Nucleus accumbens (tissue), 56 donors: ENCODE measurements around the gene LEPROT.
"Not testable (repeated sequence)": the region's sequence is repeated elsewhere in the genome, so short reads cannot be mapped to it uniquely, and the experiment has no call there.

Source experiments
- DNase-seq, 56 donors: peaks; one replicate each; lab custom pipeline; 2025; lab: John Stamatoyannopoulos, UW

Gene LEPROT, protein sequence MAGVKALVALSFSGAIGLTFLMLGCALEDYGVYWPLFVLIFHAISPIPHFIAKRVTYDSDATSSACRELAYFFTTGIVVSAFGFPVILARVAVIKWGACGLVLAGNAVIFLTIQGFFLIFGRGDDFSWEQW

DNA sequence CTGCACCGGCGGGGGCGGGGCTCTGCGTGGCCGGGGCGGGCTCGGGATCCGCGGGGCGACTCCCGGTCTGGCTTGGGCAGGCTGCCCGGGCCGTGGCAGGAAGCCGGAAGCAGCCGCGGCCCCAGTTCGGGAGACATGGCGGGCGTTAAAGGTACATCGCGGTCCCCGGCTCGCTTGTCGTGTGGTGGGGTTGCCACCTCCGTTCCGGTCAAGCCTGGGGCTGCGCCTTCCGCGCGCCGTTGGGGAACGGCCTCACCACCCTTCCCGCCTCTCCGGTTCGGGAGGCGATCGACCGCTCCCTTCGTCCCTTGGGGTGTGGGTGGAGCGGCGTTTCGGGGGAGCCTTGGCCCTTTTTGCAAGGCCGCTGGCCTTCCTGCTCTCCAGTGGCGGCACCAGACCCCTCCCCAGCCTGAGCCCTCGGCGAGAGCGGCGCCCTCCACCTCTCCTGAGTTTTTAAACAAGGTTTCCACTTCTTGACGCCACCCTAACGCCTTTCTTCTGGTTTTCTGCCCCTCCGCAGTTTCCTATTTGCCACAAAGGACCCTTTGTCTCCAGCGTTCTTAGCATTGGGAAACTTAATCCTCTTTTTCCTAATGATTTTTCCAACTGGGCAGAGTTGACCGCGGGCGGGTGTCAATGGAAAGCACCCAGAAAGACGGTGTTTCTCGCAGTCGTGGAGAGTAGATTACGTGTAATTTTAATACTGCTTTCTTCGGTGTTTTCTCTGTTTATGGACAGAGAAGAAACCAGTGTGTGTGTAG lies at the start of gene LEPROT, which contains the start of gene LEPR:
TSS of gene LEPROT (plus strand) at position 79 of the 761 bp plus-strand sequence. CDS start at position 136, 57 bp downstream.
TSS of gene LEPR (plus strand) at position 79 of the 761 bp plus-strand sequence. CDS start 144,898 bp downstream, outside the sequence.
- DNase-seq = peak in 4 of 56 donors; percentile 31 to 98 (median 50)

DNA sequence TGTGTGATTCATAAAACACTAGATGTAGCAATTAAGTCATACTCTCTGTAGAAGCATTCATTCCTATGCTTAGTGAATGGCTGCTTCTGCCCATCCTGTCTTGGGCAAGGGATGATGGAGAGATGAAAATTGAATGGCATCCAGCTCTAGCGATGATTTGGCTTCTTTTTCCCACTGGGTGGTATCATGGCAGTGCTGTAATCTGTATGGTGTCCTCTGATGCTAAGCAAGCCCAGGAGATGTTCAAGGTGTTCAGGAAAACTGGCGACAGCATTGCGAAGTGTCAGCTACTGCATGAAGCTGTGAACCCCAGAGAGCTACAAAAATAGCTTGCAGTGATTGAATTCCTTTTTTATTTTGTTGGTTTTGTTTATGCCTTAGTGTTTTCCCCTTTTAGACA lies 48.9 kb upstream of the LEPROT start:
- DNase-seq = peak in 2 of 56 donors; percentile 4

DNA sequence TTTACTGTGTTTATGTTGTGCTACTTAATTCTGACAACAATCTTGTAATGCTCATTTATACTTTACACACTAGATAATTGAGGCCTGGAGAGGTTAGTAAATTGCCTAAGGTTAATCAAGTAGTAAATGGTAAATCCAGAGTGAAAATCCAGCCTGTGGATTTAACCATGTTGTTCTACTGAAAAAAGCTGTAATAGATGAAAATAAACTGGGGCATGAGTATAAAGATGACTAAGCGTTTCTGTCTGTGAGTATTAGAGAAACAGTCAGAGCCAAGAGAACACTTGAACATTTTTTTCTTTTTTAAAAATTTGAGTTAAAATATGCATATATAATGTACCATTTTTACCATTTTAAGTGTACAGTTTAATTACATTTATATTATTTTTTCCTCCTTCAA lies 47.9 kb upstream of the LEPROT start:
- no peak for DNase-seq

DNA sequence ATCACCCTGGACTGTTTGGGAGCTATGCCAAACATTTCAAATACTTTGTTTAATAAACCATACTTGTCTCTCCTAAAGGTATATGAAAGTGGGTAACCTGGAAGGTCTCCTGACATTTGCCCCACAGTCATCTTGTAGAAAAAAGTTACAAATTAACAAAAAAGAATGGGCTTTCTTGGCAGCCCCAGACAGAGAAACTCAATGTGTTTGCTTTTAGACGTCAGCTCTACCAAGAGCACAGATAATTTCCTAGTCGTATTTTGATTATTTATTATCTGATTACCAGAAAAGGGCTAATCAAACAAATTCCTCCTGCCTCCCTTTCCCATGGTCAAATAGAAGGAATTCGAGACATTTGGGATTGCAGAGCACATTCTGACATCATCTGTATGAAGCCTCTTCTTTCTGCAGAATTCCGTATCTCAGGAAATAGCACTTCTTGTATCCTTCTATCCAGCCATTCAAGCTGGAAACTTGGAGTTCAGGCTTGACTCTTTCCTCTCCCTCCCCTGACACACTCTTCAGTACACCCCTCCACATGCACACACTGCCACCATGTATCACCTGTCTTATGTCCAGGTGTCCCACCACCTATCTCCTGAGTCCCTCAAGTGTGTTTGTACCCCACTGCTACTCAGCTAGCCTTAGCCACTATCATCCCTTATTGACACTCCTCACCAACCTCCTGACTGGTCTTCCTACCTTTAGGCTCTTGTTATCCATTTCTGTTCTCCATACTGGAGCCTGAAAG lies 42.8 kb upstream of the LEPROT start:
- DNase-seq = no peak

DNA sequence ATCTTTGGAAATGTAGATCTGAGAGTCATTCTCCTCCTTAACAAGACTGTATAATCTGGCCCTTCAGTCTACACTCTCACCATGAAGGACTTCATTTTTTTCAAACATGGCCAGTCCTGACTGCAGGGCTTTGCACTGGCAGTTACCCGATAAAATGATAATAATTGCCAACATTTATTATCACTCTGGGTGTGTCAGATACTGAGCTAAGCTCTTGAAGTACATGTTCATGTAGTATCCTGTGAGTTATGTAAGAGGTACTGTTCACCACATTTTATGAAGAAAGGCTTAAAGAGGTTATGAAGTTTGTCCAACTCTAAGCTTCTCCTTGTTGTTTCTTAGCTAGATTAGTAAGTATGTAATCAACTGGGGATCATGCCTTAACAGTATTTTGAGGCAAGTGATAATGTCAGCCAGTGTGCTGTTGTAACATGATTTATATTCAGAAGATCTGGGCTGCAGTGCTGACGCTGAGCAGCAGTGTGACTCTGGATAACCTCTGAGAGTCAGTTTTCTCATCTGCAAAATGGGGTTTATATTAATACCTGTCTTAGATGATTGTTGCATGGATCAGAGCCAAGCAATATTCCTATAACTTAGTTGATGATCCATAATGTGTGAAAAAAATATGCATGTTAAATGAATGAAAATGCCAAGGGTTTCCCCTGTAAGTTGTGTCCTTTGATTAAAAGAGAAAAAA lies 42.1 kb upstream of the LEPROT start:
- DNase-seq = no peak

DNA sequence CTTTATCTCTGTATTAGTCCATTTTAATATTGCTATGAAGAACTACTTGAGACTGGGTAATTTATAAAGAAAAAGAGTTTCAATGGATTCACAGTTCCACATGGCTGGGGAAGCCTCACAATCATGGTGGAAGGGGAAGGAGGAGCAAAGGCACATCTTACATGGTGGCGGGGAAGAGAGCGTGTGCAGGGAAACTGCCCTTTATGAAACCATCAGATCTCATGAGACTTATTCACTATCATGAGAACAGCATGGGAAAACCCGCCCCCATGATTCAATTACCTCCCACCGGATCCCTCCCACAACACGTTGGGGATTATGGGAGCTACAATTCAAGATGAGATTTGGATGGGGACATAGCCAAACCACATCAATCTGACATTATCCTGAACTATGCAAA lies 36.0 kb upstream of the LEPROT start:
- not testable (repeated sequence) for DNase-seq

DNA sequence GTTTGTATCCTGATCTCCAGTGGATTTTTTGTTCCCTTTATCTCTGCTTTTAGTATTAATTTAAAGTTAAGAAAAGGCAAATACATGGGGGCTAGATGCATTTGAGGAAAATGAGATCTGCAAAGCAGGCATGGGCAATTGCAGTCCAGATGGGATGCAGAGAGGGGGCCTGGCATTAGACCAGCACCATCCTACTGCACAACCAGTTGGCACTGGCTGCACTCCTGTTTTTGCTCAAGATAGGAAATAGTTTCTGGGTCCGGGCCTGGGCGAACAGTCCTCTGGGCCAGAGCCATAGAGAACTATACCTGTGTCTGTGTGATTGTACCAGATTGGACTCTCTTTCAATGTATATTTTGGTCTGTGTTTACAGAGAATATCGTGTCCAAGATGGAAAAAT lies 34.0 kb upstream of the LEPROT start:
- DNase-seq = no peak

DNA sequence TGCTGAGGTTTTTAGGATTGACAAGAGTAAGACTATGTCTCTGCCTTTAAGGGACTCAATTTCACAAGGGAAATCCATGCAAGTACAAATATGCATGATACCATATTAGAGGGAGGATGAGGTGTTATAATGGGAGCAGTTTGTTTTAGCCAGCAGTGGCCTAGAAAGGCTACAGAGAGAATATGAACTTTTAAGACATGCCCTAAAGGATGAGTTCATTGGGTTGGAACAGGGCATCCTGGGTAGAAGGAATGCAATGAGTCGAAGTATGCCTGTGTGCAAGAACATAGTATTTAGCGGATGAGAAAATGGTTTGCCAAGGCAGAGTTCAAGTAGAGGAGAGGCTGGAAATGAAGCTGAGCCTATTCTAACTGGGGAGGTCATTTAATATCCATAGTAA lies 32.6 kb upstream of the LEPROT start:
- DNase-seq = no peak

DNA sequence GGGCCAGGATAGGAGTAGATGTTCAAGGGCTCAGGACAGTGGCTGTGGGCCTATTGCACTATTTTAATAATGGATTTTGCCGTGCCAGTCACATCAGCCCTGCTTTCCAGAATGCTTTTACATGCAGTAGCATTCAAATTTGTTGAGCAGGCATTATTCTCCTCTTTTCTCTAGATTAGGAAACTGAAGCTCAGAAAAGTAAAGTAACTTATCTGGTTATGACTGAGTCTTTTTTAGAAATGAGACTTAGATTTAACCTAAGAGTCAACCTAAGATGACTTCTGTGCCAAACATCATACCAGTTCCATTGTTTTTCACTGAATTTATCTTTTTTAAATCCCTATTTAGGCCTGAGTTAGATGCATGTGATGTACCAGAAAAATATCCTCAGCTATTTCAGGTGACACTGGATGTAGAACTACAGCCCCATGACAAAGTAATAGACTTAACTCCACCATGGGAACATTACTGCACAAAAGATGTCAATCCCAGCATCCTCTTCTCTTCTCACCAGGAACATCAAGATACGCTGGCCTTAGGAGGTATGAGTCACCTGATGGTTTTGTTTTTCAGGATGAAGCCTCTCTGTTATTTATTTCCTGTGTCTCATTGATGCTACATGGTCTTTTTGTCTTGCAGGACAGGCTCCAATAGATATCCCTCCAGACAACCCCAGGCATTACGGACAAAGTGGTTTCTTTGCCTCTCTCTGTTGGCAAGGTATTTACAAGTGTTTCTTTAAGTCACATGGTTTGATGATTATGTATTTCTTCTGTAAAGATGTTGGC lies 31.4 kb upstream of the LEPROT start:
- DNase-seq = no peak

DNA sequence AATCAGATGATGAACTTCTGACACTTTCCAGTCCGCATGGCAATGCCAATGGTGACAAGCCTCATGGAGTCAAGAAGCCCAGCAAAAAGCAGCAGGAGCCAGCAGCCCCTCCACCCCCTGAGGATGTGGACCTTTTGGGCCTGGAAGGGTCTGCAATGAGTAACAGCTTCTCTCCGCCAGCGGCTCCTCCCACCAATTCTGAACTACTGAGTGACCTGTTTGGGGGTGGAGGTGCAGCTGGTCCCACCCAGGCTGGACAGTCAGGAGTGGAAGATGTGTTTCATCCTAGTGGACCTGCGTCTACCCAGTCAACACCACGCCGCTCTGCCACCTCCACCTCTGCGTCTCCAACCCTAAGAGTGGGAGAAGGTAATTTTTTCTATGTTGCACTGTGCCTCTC lies 28.0 kb upstream of the LEPROT start:
- no peak for DNase-seq

DNA sequence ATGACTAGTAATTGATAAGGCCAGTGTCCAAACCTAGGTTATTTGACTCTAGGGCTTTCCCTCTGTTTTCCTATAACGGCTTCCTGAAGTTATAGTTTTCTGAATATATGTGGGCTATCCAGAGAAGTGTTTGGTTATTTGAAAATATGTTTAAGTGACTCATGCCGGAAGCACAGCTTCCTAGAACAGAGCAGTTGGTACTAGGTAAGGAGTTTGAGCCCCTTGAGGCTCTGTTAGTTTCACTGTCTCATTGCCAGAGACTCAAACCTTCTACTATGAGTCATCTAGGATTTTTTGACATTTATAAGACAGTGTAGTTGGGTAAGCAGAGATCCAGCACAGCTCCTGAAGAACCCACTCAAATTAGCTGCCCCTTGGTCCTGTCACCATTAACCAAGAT lies 27.1 kb upstream of the LEPROT start:
- no peak for DNase-seq

DNA sequence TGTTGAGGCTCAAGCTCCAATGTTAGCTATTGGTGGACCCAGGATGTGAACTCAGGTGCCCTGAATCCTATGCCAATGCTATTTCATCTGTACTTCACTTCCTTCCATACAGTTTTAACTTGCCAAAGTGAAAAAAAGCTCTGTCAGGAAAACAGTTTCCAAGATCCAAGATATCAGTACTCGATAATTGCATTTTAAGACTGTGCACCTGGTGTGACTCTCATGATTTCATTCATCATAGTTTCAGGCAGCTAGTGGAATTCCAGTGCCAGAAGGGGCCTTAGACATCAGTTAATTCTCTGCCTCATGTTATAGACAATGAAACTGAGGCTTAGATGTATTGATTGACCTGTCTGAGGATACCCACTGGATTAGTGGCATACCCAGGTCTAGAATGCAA lies 26.5 kb upstream of the LEPROT start:
- DNase-seq = no peak

DNA sequence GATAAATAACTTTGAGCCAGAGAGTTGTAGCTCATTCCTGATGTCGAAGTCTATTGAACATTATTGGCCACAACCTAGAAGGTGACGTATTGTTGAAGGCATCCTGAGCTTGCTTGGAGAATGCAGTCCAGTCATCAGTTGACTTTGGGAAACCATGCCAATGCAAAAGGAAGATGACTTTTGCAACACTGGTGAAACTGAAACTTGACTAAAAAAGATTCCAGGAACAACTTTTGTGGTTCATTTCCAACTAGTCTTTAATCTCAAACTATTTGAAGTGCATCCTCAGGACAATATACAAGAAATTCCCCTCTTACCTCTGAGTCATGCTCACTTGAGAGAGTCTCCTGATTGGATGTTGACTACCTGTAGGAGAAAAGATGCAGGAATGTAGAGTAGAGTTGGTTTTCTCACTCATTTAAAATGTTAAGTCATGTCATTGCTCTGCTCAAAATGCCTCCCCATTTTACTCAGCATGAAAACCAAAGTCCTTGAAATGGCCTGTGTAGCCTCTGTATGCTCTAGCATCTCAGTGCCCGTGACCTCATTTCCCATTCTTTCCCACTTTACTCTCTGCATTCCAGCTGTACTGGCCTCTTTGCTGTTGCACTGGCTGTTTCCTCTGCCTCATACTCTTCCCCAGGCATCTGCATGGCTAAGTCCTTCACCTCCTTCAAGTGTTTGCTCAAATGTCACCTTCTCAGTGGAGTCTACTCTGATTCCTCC lies 24.4 kb upstream of the LEPROT start:
- DNase-seq = no peak

DNA sequence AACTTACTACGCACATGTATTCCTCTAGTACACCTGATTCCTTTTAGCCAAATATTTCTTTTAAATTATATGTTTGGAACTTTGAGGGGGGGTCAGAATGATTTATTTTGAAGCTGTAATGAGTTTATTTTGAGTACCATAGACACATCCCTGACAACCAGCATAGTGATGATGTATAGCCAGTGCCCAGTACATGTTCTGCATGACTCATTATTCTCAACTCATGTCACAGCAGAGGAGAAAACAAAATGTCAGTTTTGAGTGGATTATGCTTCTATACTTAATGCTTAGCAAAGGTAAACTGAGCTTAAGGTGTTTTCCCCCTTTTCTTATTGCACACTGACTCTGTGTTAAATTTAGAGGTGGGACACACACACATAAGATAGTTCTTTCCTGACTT lies 22.4 kb upstream of the LEPROT start:
- no peak for DNase-seq

DNA sequence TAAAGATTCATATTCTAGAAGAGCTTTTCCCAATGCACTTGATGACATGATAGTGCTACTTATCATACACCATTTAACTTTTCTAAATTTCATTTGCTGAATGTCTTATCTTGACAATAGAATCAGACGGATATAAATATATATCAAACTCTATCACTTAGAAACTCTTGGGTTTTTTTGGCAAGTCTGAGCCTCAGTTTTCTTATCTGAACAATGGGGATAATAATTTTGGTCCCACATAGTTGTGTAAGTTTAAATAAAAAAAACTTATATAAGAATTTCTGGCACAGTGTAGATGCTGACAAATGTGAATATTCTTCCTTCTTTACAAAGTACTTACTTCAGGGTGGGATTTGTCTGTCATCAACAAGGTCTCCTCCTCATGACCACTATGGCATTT lies 21.5 kb upstream of the LEPROT start:
- DNase-seq = no peak

DNA sequence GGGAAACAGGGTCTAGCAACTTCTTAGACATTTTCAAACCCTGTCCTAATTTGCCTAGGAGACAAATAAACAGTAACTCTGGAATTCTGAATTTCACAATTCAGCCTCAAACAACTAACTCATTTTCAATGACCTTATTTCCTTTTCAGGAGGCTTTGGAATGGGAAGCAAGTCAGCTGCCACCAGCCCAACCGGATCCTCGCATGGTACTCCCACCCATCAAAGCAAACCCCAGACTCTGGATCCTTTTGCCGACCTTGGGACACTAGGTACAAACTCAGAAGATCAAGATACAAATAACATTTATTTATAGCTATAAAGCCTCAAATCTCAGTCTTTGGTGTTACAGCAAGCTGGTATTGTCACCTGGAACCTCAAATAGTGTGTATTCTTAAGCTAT lies 18.9 kb upstream of the LEPROT start:
- DNase-seq = peak in 7 of 56 donors; percentile 1 to 15 (median 7)

DNA sequence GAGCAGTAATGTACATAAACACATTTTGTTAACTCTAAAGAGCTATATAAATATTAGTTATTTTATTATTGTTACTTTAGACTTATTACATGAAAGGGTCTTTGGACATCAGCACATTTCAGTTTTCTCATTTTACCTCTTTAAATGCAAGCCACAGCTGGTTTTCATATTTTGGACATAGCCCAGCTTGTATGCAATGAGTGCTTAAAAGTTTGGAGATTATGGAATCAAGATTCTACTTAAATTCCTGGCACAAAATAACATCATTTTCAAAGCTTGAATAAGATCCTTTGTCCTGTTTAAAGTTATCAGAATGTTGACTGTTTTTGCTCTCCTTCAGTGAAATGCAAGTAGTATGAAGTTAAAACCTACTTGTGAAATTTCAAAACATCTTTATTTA lies 15.5 kb upstream of the LEPROT start:
- DNase-seq = no peak

DNA sequence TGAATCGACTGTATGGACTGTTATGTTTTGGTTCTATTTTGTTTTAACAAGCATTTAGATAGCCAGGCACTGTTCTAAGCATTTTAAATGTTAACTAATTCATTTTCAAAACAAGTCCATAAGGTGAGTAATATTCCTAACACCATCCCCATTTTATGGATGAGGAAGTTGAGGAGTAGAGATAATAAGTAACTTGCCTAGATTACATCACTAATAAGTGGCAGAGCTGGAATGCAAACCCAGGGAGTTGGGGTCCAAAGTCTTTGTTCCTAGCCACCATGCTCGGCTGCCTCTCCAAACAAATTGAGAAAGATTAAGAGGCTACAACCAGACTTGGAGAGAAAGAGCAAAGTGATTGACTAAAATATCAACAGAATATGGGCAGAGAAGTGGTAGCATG lies 12.6 kb upstream of the LEPROT start:
- DNase-seq = no peak

DNA sequence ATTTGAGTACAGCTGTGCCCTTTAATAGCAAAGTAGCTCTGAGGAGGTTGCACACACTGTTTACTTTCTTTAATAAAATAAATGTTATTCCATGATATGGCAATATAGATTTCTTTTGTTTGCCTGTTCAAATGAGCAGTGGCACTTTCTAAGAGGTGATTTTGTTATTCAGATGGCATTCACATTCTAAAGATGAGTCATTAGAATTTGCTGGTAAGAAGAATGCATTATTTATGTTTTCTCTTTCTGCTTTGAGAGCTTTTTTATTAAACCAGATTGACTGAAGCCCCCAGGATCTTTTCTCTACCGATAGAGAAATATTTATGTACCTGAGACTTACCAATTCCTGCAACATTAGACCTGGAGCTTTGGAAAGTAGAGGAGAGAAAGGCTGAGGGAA lies 11.2 kb upstream of the LEPROT start:
- DNase-seq = no peak
